GM23338 (cell line): Measurements from ENCODE around the gene GALM.

Experiments
- CREB1 ChIP-seq: fragments of 250-450 bp; sonication (Bioruptor Pico); IDR thresholded peaks from 2 replicates; pipeline ENCODE4 v1.5.0; 2020; ENCODE audit warnings: low read depth, mild to moderate bottlenecking, moderate library complexity
- CTCF ChIP-seq, 2 experiments: fragments of 200-600 bp in 1 of 2; sonication (generic) in 1 of 2; conservative IDR thresholded peaks; 2 replicates each; pipeline versions ENCODE4 v1.5.1 to v1.6.1; 2016 to 2017; ENCODE audit warnings: antibody characterized with exemption in 2 of 2, low read depth in 2 of 2, mild to moderate bottlenecking in 2 of 2, moderate library complexity in 1 of 2
- ETS1 ChIP-seq: IDR thresholded peaks from 2 replicates; pipeline ENCODE4 v1.6.1; 2016; ENCODE audit warnings: antibody characterized with exemption
- EZH2 ChIP-seq: fragments of 200-600 bp; sonication (generic); IDR thresholded peaks from one replicate; pipeline ENCODE4 v1.8.0; 2017; ENCODE audit warnings: antibody characterized with exemption, mild to moderate bottlenecking, low read depth; ENCODE audit not compliant: unreplicated experiment
- EZH2phosphoT487 ChIP-seq: fragments of 200-600 bp; sonication (generic); IDR thresholded peaks from one replicate; pipeline ENCODE4 v1.8.1; 2018; ENCODE audit warnings: antibody characterized with exemption; ENCODE audit not compliant: unreplicated experiment
- POLR2AphosphoS5 ChIP-seq: IDR thresholded peaks from 2 replicates; pipeline ENCODE4 v1.6.1; 2016; ENCODE audit warnings: antibody characterized with exemption, low read depth
- REST ChIP-seq: IDR thresholded peaks from one replicate; pipeline ENCODE4 v1.6.1; 2018; ENCODE audit warnings: antibody characterized with exemption; ENCODE audit not compliant: unreplicated experiment
- STAT1 ChIP-seq: IDR thresholded peaks from one replicate; pipeline ENCODE4 v1.6.1; 2016; ENCODE audit warnings: antibody characterized with exemption; ENCODE audit not compliant: unreplicated experiment

- TF ChIP-seq CTCF (conservative IDR thresholded peaks at IDR 0.05; ENCODE audit: low read depth in 2 of 2) (no peak), EZH2 (no peak), EZH2phosphoT487 (no peak), STAT1 (no peak), CREB1 (CRISPR knock-in tag) (no peak), ETS1 (no peak), REST (no peak), POLR2AphosphoS5 (no peak)
Observed at GRCh38 chr2:38650717-38651116, 15.2 kb upstream of the GALM start.
